HG02759 (cell line): ENCODE measurements around the gene BRMS1.
A peak's percentile ranks its signal among the peaks of the same experiment; 100 is the strongest.

Source experiments
- ATAC-seq: cut with Tn5 transposase; IDR thresholded peaks from one replicate; pipeline ENCODE4 v1.9.1; 2021; ENCODE audit warnings: mild to moderate bottlenecking, moderate library complexity; ENCODE audit not compliant: unreplicated experiment

The BRMS1 gene

GRCh38 chr11:66338276-66339161 lies 6.4 kb downstream of the BRMS1 start:
- no peak for ATAC-seq

- no peak for ATAC-seq
Observed at GRCh38 chr11:66337103-66337899, 7.6 kb downstream of the BRMS1 start.

- peak; percentile 82 for ATAC-seq
Observed at GRCh38 chr11:66336234-66337102, 8.4 kb downstream of the BRMS1 start, which contains the start of gene RIN1. RIN1 (minus strand) TSS chr11:66336434; CDS start chr11:66336402, 32 bp downstream.

GRCh38 chr11:66335531-66336233 lies 9.2 kb downstream of the BRMS1 start:
- no peak for ATAC-seq

GRCh38 chr11:66334605-66335442 lies 10.1 kb downstream of the BRMS1 start:
- ATAC-seq, result no peak

- no peak for ATAC-seq
Observed at GRCh38 chr11:66333896-66334604, 10.9 kb downstream of the BRMS1 start.

GRCh38 chr11:66333220-66333877 lies 11.6 kb downstream of the BRMS1 start:
- ATAC-seq, result no peak

- no peak for ATAC-seq
Observed at GRCh38 chr11:66332371-66333219, 12.3 kb downstream of the BRMS1 start.

GRCh38 chr11:66331542-66332370 lies 13.1 kb downstream of the BRMS1 start:
- no peak for ATAC-seq

GRCh38 chr11:66330931-66331330 lies 14.0 kb downstream of the BRMS1 start:
- ATAC-seq, result no peak

GRCh38 chr11:66329165-66329673 lies 15.7 kb downstream of the BRMS1 start:
- no peak for ATAC-seq

GRCh38 chr11:66328302-66329144 lies 16.4 kb downstream of the BRMS1 start:
- peak; percentile 70 for ATAC-seq

GRCh38 chr11:66328031-66328301 lies 16.9 kb downstream of the BRMS1 start:
- ATAC-seq, result no peak

GRCh38 chr11:66327171-66328030 lies 17.5 kb downstream of the BRMS1 start:
- ATAC-seq, result no peak
